Parathyroid adenoma (tissue), 2 donors: Measurements from ENCODE around the gene CLIP2.
"Not testable (repeated sequence)": the region's sequence is repeated elsewhere in the genome, so short reads cannot be mapped to it uniquely, and the experiment has no call there.

Source experiments
- H2AFZ ChIP-seq: fragments of 300-600 bp; sonication (generic); one replicate; pipeline ENCODE4 v1.7.0; 2017; ENCODE audit warnings: antibody characterized with exemption, mild to moderate bottlenecking
- H3K27ac ChIP-seq: fragments of 300-600 bp; sonication (generic); one replicate; pipeline ENCODE4 v1.7.0; 2017
- H3K27me3 ChIP-seq: fragments of 300-600 bp; sonication (generic); one replicate; pipeline ENCODE4 v1.7.0; 2017; ENCODE audit warnings: low read length; ENCODE audit not compliant: control insufficient read depth, insufficient read depth
- H3K36me3 ChIP-seq: fragments of 300-600 bp; sonication (generic); one replicate; pipeline ENCODE4 v1.7.0; 2017; ENCODE audit warnings: low read length; ENCODE audit not compliant: control insufficient read depth, insufficient read depth
- H3K4me1 ChIP-seq: fragments of 300-600 bp; sonication (generic); one replicate; pipeline ENCODE4 v1.7.0; 2017; ENCODE audit warnings: control low read depth
- H3K4me2 ChIP-seq: fragments of 300-600 bp; sonication (generic); one replicate; pipeline ENCODE4 v1.7.0; 2017; ENCODE audit warnings: low read length
- H3K4me3 ChIP-seq: fragments of 300-600 bp; sonication (generic); one replicate; pipeline ENCODE4 v1.7.0; 2017; ENCODE audit warnings: low read depth, low read length
- H3K79me2 ChIP-seq: fragments of 300-600 bp; sonication (generic); one replicate; pipeline ENCODE4 v1.7.0; 2017; ENCODE audit warnings: control low read depth
- H3K9ac ChIP-seq: fragments of 300-600 bp; sonication (generic); one replicate; pipeline ENCODE4 v1.7.0; 2017; ENCODE audit warnings: mild to moderate bottlenecking
- H3K9me3 ChIP-seq: fragments of 300-600 bp; sonication (generic); one replicate; pipeline ENCODE4 v1.7.0; 2017; ENCODE audit warnings: low read length; ENCODE audit not compliant: control insufficient read depth
- CTCF ChIP-seq: fragments of 300-600 bp; sonication (generic); IDR thresholded peaks from one replicate; pipeline ENCODE4 v1.7.0; 2017; ENCODE audit warnings: antibody characterized with exemption, mild to moderate bottlenecking
- donor health status: primary hyperparathyroidism.

Gene CLIP2

GRCh38 chr7:74307738-74308505, 18.7 kb downstream of the CLIP2 start:
- Histone ChIP-seq H3K9ac (no peak overlapping the region), H2AFZ (no peak overlapping the region), H3K4me3 (no peak overlapping the region), H3K27me3 (no peaks in the 10 kb centered on the region), H3K9me3 (no peaks in the 10 kb centered on the region), H3K79me2 (peaks cover 4% of the 10 kb centered on the region), H3K4me2 (no peak overlapping the region), H3K36me3 (no peaks in the 10 kb centered on the region), H3K4me1 (peaks cover 12% of the 10 kb centered on the region), H3K27ac (no peak overlapping the region)
- TF ChIP-seq CTCF: no peak

- H3K4me2 ChIP-seq: no peak overlapping the region
- no peak overlapping the region for H3K4me3 ChIP-seq
Measured at GRCh38 chr7:74309181-74309580, 20.0 kb downstream of the CLIP2 start.

GRCh38 chr7:74311305-74311744, 22.1 kb downstream of the CLIP2 start:
- Histone ChIP-seq H3K79me2 (peaks cover 6% of the 10 kb centered on the region), H3K36me3 (no peaks in the 10 kb centered on the region), H2AFZ (no peak overlapping the region)

More at GRCh38 chr7:74309181-74309580, 20.0 kb downstream of the CLIP2 start:
- Histone ChIP-seq H3K27me3 (no peaks in the 10 kb centered on the region), H3K36me3 (no peaks in the 10 kb centered on the region), H3K79me2 (peaks cover 4% of the 10 kb centered on the region), H3K27ac (no peak overlapping the region), H3K9me3 (no peaks in the 10 kb centered on the region), H3K9ac (no peak overlapping the region), H3K4me1 (peaks cover 12% of the 10 kb centered on the region), H2AFZ (no peak overlapping the region)
- no peak for TF ChIP-seq CTCF

GRCh38 chr7:74312418-74313028, 23.3 kb downstream of the CLIP2 start:
- Histone ChIP-seq H3K79me2 (peaks cover 6% of the 10 kb centered on the region), H3K27me3 (no peaks in the 10 kb centered on the region), H3K4me1 (peaks cover 12% of the 10 kb centered on the region), H3K9ac (no peak overlapping the region), H3K4me3 (no peak overlapping the region), H3K4me2 (peak overlapping the region; percentile 45), H3K36me3 (no peaks in the 10 kb centered on the region), H2AFZ (peak overlapping the region; percentile 57), H3K9me3 (no peaks in the 10 kb centered on the region), H3K27ac (no peak overlapping the region)
- no peak for TF ChIP-seq CTCF

More at GRCh38 chr7:74311305-74311744, 22.1 kb downstream of the CLIP2 start:
- TF ChIP-seq CTCF: no peak
- no peak overlapping the region for H3K4me2 ChIP-seq
- peaks cover 12% of the 10 kb centered on the region for H3K4me1 ChIP-seq
- no peaks in the 10 kb centered on the region for H3K27me3 ChIP-seq
- no peaks in the 10 kb centered on the region for H3K9me3 ChIP-seq
- H3K4me3 ChIP-seq: no peak overlapping the region
- no peak overlapping the region for H3K9ac ChIP-seq
- H3K27ac ChIP-seq: no peak overlapping the region

GRCh38 chr7:74315891-74316290, 26.7 kb downstream of the CLIP2 start:
- not testable (repeated sequence) for H3K4me3 ChIP-seq, H3K27ac ChIP-seq, H3K9ac ChIP-seq, H3K27me3 ChIP-seq, H3K4me1 ChIP-seq, H2AFZ ChIP-seq, H3K9me3 ChIP-seq, H3K79me2 ChIP-seq, H3K36me3 ChIP-seq, H3K4me2 ChIP-seq
